ENCODE measurements around the gene TPSAB1.

DNA sequence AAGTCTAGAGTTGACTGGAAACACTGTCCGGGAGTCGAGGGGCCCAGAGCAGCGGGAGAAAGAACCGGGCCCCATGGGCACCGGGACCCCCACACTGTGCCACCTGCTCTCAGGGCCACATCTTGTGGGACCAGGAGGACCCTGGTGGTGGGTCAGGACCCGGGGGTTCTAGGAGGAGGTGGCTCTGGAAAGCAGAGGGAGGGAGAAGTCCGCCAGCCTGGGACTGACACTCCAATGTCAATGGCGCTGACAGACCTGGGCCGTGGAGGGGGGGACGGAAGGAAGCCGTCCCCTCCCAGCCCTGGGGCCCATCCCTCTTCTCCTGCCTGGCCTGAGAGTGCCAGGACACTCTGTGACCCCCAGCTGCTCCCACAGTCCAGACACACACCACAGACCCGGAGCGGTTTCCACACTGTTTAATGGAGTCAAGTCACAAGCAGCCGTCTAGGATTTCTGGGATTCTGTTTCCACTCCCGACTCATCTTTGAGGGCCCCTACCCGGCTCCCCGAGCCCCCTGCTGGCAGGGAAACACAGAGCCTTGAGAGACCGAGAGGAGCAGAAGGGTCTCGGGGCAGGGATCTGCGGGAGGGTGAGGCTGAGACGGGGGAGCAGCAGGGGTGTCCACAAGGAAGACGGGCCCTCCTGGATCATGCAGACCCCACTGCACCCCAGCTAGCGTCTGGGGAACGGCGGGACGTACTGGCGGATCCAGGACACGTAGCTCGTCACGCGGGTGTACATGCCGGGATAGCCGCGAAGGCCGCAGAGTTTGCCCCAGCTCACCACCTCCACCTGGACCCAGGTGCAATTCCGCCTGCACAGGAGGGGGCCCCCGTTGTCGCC lies 45.4 kb downstream of the TPSAB1 start:
- TF ChIP-seq POLR2A (IDR thresholded peaks at IDR 0.05) (no peak), CTCF (IDR thresholded peaks at IDR 0.05) (no peak), POLR2AphosphoS5 (IDR thresholded peaks at IDR 0.05) (no peak)

Measured in prostate gland (tissue), 2 donors.